Measurements from ENCODE around the gene RASGRF1. TPM values are rescaled to one million over a fixed set of nuclear protein-coding genes. Genes with fewer than 3 reads are reported as not detected.
A peak's percentile ranks its signal among the peaks of the same experiment; 100 is the strongest.

The RASGRF1 gene
- total and polyA plus RNA-seq, 9 of the 15 experiments (the other 6 are each of a cell fraction or from before 2014, with no cell fraction given) = 0.03 to 0.58 (median 0.06) TPM; not detected in 1

DNA sequence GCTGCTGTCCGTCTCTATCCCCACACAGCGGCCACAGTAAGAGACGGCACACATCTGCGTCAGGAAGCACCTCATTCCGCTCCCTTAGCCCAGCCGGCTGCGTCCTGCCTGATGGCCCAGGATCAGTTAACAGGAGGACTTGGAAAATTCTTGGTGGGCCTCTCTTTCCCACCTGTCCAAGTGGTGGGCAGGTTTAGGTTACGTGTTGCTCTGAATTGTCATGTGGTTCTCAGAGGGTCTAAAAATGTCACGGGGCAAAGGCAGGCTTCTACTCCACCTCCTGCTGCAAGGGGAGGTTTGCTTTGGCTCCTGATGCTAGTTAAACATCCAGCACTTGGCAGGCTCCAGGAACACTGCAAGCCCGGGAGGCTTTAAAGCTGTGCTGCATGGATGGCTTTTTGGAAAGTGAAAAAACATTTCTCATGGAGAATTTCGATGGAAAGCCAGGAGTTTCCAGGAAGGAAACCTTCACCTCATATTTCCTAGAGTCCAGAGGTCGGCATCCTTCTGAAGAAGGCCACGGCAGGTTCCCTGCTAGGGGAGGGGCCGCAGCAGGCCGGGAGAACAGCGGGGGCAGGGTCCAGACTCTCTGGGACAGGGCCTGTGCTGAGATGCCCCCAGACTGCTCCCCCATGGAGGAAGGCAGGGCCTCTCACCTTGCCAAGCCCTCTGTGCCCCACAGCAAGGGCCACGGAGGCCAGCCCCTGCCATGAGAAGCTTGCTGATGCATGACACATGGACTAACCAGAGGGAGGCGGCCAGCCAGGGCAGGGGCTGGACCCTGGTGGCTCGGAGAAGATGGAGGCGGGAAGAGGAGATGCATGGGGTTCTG, 156.5 kb downstream of the RASGRF1 start:
- H3K79me2 ChIP-seq (ENCODE audit: control insufficient read depth, insufficient read depth, low read length) = peaks cover 9% of the 10 kb centered on the region; the same call in 1 of the 3 replicates
- BruUV-seq (replicated peaks) = no TSS peak
- H3K4me1 ChIP-seq (replicated peaks in 1 of 2; ENCODE audit: control insufficient read depth in 2 of 2, insufficient read depth in 2 of 2, low read length in 2 of 2) = peaks cover 26 to 36% of the 10 kb centered on the region in 2 experiments
- peaks cover 79% of the 10 kb centered on the region; the same call in 2 of the 3 replicates for H3K36me3 ChIP-seq (ENCODE audit: control insufficient read depth, insufficient read depth, low read length)
- POLR2A ChIA-PET = interaction anchor here (0.6 to 1.5 kb wide), 2 partner anchors 10 to 54 kb away, joined by 8 read pairs; partner anchors contain the start of gene CTSH
- no peaks in the 10 kb centered on the region for H3K9me3 ChIP-seq (replicated peaks; ENCODE audit: control insufficient read depth, insufficient read depth, low read depth, low read length)
- DNase-seq (ENCODE audit: extremely low read depth in 1 of 4, low spot score in 3 of 4) (no peak), ATAC-seq (no peak), FAIRE-seq (no peak)
- H3K27me3 ChIP-seq (ENCODE audit: control insufficient read depth in 2 of 2, insufficient read depth in 2 of 2, low read length in 2 of 2) = no peaks in the 10 kb centered on the region
- no peak overlapping the region for H2AFZ ChIP-seq (ENCODE audit: low read depth, low read length)
- H4K20me1 ChIP-seq (replicated peaks; ENCODE audit: control insufficient read depth, insufficient read depth, low read length) = no peaks in the 10 kb centered on the region
- intact Hi-C loops (cut with micrococcal nuclease) (no loop called here), in situ Hi-C loops (cut with MboI) (no loop called here)
- CTCF ChIA-PET (ENCODE audit: low intra/inter-chr PET ratio) = no interaction called here
- H3K27ac ChIP-seq (ENCODE audit: extremely low read depth, low read depth, low read length) = no peak overlapping the region
- no peaks in the 10 kb centered on the region for H3K9me1 ChIP-seq (ENCODE audit: control insufficient read depth, insufficient read depth, low read length)
- WGBS (ENCODE audit: insufficient coverage, low coverage, missing lambda C conversion rate) = 88% methylated on average over 16 of the region's 20 CpGs
- H3K4me3 ChIP-seq = no peak overlapping the region
- peak overlapping the region in 1 of 2 experiments; percentile 73; a peak in 2 of 4 replicates for H3K9ac ChIP-seq (ENCODE audit: insufficient read depth in 1 of 2, low read depth in 2 of 2, low read length in 2 of 2)
- TF ChIP-seq POLR2G (IDR thresholded peaks at IDR 0.05; ENCODE audit: low read depth, low read length) (peak; percentile 29; the same call in 1 of the 2 replicates), EP300 (IDR thresholded peaks at IDR 0.05; ENCODE audit: low read length) (no peak), ZEB2 (IDR thresholded peaks at IDR 0.05) (no peak), RBFOX2 (IDR thresholded peaks at IDR 0.05; ENCODE audit: low read depth, low read length) (peak; percentile 37; the same call in 1 of the 2 replicates), CBX5 (IDR thresholded peaks at IDR 0.05; ENCODE audit: borderline replicate concordance, low read depth) (no peak), TCF3 (CRISPR knock-in tag; IDR thresholded peaks at IDR 0.05) (no peak)
- no peak overlapping the region for H3K4me2 ChIP-seq (ENCODE audit: insufficient read depth, low read length)
